ENCODE measurements around the gene IL11RA.

Gene IL11RA

GRCh38 chr9:34651876-34652601 lies at the start of gene IL11RA:
TSS of gene IL11RA (plus strand) at chr9:34652185. CDS start at chr9:34655218, 3,033 bp downstream.
- H3K9me3 Mint-ChIP-seq, result no peaks in the 10 kb centered on the region
- H3K36me3 Mint-ChIP-seq (ENCODE audit: insufficient read depth), result peaks cover 17% of the 10 kb centered on the region
- peak within 1 kb of the TSS; percentile 1 for H3K4me3 Mint-ChIP-seq
- H3K27me3 Mint-ChIP-seq, result no peaks in the 10 kb centered on the region
- peak within 1 kb of the TSS; percentile 14 for H3K27ac Mint-ChIP-seq (ENCODE audit: low read depth)
- ATAC-seq (replicated peaks; ENCODE audit: extremely low read depth, poor library complexity, severe bottlenecking), result peak; percentile 13
- peaks cover 37% of the 10 kb centered on the region for H3K4me1 Mint-ChIP-seq
- no peak for DNase-seq (ENCODE audit: low spot score in 2 of 2)

- H3K27ac Mint-ChIP-seq (ENCODE audit: low read depth), result no peak overlapping the region
- peaks cover 4% of the 10 kb centered on the region for H3K36me3 Mint-ChIP-seq (ENCODE audit: insufficient read depth)
- H3K27me3 Mint-ChIP-seq, result no peaks in the 10 kb centered on the region
These were observed 48.3 kb upstream of the IL11RA start for GRCh38 chr9:34603610-34604231.

GRCh38 chr9:34606190-34606589 lies 45.8 kb upstream of the IL11RA start:
- Mint-ChIP-seq H3K27me3 (no peaks in the 10 kb centered on the region), H3K4me1 (peaks cover 10% of the 10 kb centered on the region), H3K4me3 (no peak overlapping the region), H3K9me3 (no peaks in the 10 kb centered on the region), H3K27ac (ENCODE audit: low read depth) (no peak overlapping the region), H3K36me3 (ENCODE audit: insufficient read depth) (peaks cover 4% of the 10 kb centered on the region)
- DNase-seq (ENCODE audit: low spot score in 2 of 2) (no peak), ATAC-seq (replicated peaks; ENCODE audit: extremely low read depth, poor library complexity, severe bottlenecking) (no peak)

More at GRCh38 chr9:34603610-34604231, 48.3 kb upstream of the IL11RA start:
- Mint-ChIP-seq H3K4me1 (no peaks in the 10 kb centered on the region), H3K4me3 (no peak overlapping the region), H3K9me3 (no peaks in the 10 kb centered on the region)
- peak; percentile 62 to 77 for DNase-seq (ENCODE audit: low spot score in 2 of 2)
- ATAC-seq (replicated peaks; ENCODE audit: extremely low read depth, poor library complexity, severe bottlenecking), result peak; percentile 77

GRCh38 chr9:34606905-34607304 lies 45.1 kb upstream of the IL11RA start:
- peaks cover 6% of the 10 kb centered on the region for H3K36me3 Mint-ChIP-seq (ENCODE audit: insufficient read depth)
- peaks cover 17% of the 10 kb centered on the region for H3K4me1 Mint-ChIP-seq
- no peak for ATAC-seq (replicated peaks; ENCODE audit: extremely low read depth, poor library complexity, severe bottlenecking)
- no peak overlapping the region for H3K4me3 Mint-ChIP-seq
- no peak overlapping the region for H3K27ac Mint-ChIP-seq (ENCODE audit: low read depth)
- DNase-seq (ENCODE audit: low spot score in 2 of 2), result no peak
- no peaks in the 10 kb centered on the region for H3K9me3 Mint-ChIP-seq
- no peaks in the 10 kb centered on the region for H3K27me3 Mint-ChIP-seq

GRCh38 chr9:34607331-34607730 lies 44.7 kb upstream of the IL11RA start:
- no peak overlapping the region for H3K4me3 Mint-ChIP-seq
- peaks cover 21% of the 10 kb centered on the region for H3K4me1 Mint-ChIP-seq
- H3K36me3 Mint-ChIP-seq (ENCODE audit: insufficient read depth), result peaks cover 7% of the 10 kb centered on the region
- H3K27ac Mint-ChIP-seq (ENCODE audit: low read depth), result no peak overlapping the region
- no peak for DNase-seq (ENCODE audit: low spot score in 2 of 2)
- no peak for ATAC-seq (replicated peaks; ENCODE audit: extremely low read depth, poor library complexity, severe bottlenecking)
- H3K27me3 Mint-ChIP-seq, result no peaks in the 10 kb centered on the region
- H3K9me3 Mint-ChIP-seq, result no peaks in the 10 kb centered on the region

- H3K4me3 Mint-ChIP-seq, result peak overlapping the region; percentile 88
- ATAC-seq (replicated peaks; ENCODE audit: extremely low read depth, poor library complexity, severe bottlenecking) (no peak), DNase-seq (ENCODE audit: low spot score in 2 of 2) (no peak)
- no peaks in the 10 kb centered on the region for H3K27me3 Mint-ChIP-seq
- no peak overlapping the region for H3K27ac Mint-ChIP-seq (ENCODE audit: low read depth)
- H3K4me1 Mint-ChIP-seq, result peaks cover 31% of the 10 kb centered on the region
- peaks cover 8% of the 10 kb centered on the region for H3K36me3 Mint-ChIP-seq (ENCODE audit: insufficient read depth)
- no peaks in the 10 kb centered on the region for H3K9me3 Mint-ChIP-seq
These were observed 41.4 kb upstream of the IL11RA start for GRCh38 chr9:34610434-34611206.

GRCh38 chr9:34611251-34611810 lies 40.7 kb upstream of the IL11RA start:
- H3K36me3 Mint-ChIP-seq (ENCODE audit: insufficient read depth), result peaks cover 15% of the 10 kb centered on the region
- H3K27me3 Mint-ChIP-seq, result no peaks in the 10 kb centered on the region
- DNase-seq (ENCODE audit: low spot score in 2 of 2) (no peak), ATAC-seq (replicated peaks; ENCODE audit: extremely low read depth, poor library complexity, severe bottlenecking) (no peak)
- H3K27ac Mint-ChIP-seq (ENCODE audit: low read depth), result peak overlapping the region; percentile 91
- H3K4me3 Mint-ChIP-seq, result peak overlapping the region; percentile 88
- peaks cover 31% of the 10 kb centered on the region for H3K4me1 Mint-ChIP-seq
- H3K9me3 Mint-ChIP-seq, result no peaks in the 10 kb centered on the region

GRCh38 chr9:34611811-34612787 lies 39.9 kb upstream of the IL11RA start, which contains the start of gene RPP25L:
TSS of gene RPP25L (minus strand) at chr9:34612097. CDS start at chr9:34611296, 801 bp downstream.
- DNase-seq (ENCODE audit: low spot score in 2 of 2) (peak; percentile 73 to 79), ATAC-seq (replicated peaks; ENCODE audit: extremely low read depth, poor library complexity, severe bottlenecking) (peak; percentile 85)
- Mint-ChIP-seq H3K36me3 (ENCODE audit: insufficient read depth) (peaks cover 17% of the 10 kb centered on the region), H3K9me3 (no peaks in the 10 kb centered on the region), H3K27ac (ENCODE audit: low read depth) (peak within 1 kb of the TSS; percentile 91), H3K4me3 (peak within 1 kb of the TSS; percentile 88), H3K4me1 (peaks cover 31% of the 10 kb centered on the region), H3K27me3 (no peaks in the 10 kb centered on the region)

- ATAC-seq (replicated peaks; ENCODE audit: extremely low read depth, poor library complexity, severe bottlenecking) (peak; percentile 44), DNase-seq (ENCODE audit: low spot score in 2 of 2) (peak; percentile 42 to 43)
- peaks cover 31% of the 10 kb centered on the region for H3K4me1 Mint-ChIP-seq
- no peaks in the 10 kb centered on the region for H3K27me3 Mint-ChIP-seq
- H3K4me3 Mint-ChIP-seq, result peak overlapping the region; percentile 88
- H3K27ac Mint-ChIP-seq (ENCODE audit: low read depth), result peak overlapping the region; percentile 91
- peaks cover 19% of the 10 kb centered on the region for H3K36me3 Mint-ChIP-seq (ENCODE audit: insufficient read depth)
- no peaks in the 10 kb centered on the region for H3K9me3 Mint-ChIP-seq
These were observed 39.1 kb upstream of the IL11RA start for GRCh38 chr9:34612788-34613390.

GRCh38 chr9:34615132-34615531 lies 36.9 kb upstream of the IL11RA start:
- Mint-ChIP-seq H3K4me3 (no peak overlapping the region), H3K36me3 (ENCODE audit: insufficient read depth) (peaks cover 19% of the 10 kb centered on the region)
- ATAC-seq (replicated peaks; ENCODE audit: extremely low read depth, poor library complexity, severe bottlenecking), result no peak

More at GRCh38 chr9:34615132-34615531, 36.9 kb upstream of the IL11RA start:
- no peak for DNase-seq (ENCODE audit: low spot score in 2 of 2)
- no peaks in the 10 kb centered on the region for H3K9me3 Mint-ChIP-seq
- H3K27ac Mint-ChIP-seq (ENCODE audit: low read depth), result no peak overlapping the region
- H3K27me3 Mint-ChIP-seq, result no peaks in the 10 kb centered on the region
- peaks cover 44% of the 10 kb centered on the region for H3K4me1 Mint-ChIP-seq

Data from central memory CD8-positive, alpha-beta T cell (primary cell).